Transverse colon (tissue), 4 donors: ENCODE results near the gene CCDC61. TPM values are rescaled to one million over a fixed set of nuclear protein-coding genes. Genes with fewer than 3 reads are reported as not detected.

Source experiments
- DNase-seq: peaks from one replicate; pipeline ENCODE4 v3.0.0-alpha.2; 2019
- H3K27ac ChIP-seq, 4 donors: fragments of 200-600 bp; sonication (generic); 2 replicates each; pipeline ENCODE4 v1.5.1; 2016 to 2018; ENCODE audit warnings: inconsistent platforms in 4 of 4
- H3K27me3 ChIP-seq: fragments of 200-600 bp; sonication (generic); 2 replicates; pipeline ENCODE4 v1.5.1; 2017; ENCODE audit warnings: inconsistent platforms
- H3K36me3 ChIP-seq, 4 donors: fragments of 200-600 bp; sonication (generic); 2 replicates each; pipeline ENCODE4 v1.5.1; 2017 to 2019; ENCODE audit warnings: inconsistent platforms in 4 of 4
- H3K4me1 ChIP-seq, 4 donors: fragments of 200-600 bp; sonication (generic); 2 replicates each; pipeline ENCODE4 v1.5.1; 2017 to 2020; ENCODE audit warnings: inconsistent platforms in 4 of 4
- H3K4me3 ChIP-seq, 4 donors: fragments of 200-600 bp; sonication (generic); 1 replicate in 1 of 4; 2 replicates in 3 of 4; pipeline versions ENCODE4 v1.5.1 to v1.6.1; 2017 to 2019; ENCODE audit warnings: inconsistent platforms in 4 of 4
- H3K9me3 ChIP-seq, 2 donors: fragments of 200-600 bp; sonication (generic); 2 replicates each; pipeline ENCODE4 v1.5.1; 2017 to 2019; ENCODE audit warnings: inconsistent platforms in 2 of 2
- EP300 ChIP-seq: sonication (generic); formaldehyde crosslinking; IDR thresholded peaks from one replicate; pipeline ENCODE4 v1.6.1; 2017; ENCODE audit warnings: antibody characterized with exemption, low read depth
- POLR2A ChIP-seq: fragments of 450-650 bp; IDR thresholded peaks from one replicate; pipeline ENCODE4 v1.6.1; 2016; ENCODE audit warnings: antibody characterized with exemption, mild to moderate bottlenecking, moderate library complexity
- POLR2AphosphoS5 ChIP-seq, 3 donors: sonication (generic); formaldehyde crosslinking; IDR thresholded peaks; one replicate each; pipeline ENCODE4 v1.6.1; 2016; ENCODE audit warnings: antibody characterized with exemption in 3 of 3
- WGBS, 2 donors: methylation state at CpG; one replicate each; pipeline ENCODE4 v1.1.5; 2018; ENCODE audit warnings: low coverage in 1 of 2; 5-methylcytosine and 5-hydroxymethylcytosine counted together
- in situ Hi-C, 4 donors: fragments of 200-750 bp; cut with MboI; loops; one replicate each; pipeline versions ENCODE4 v1.15.0 to v1.15.1; 2017; ENCODE audit warnings: low sequenced_read_pairs in 3 of 4, low pct_ligation_motif_present in 1 of 4, low pct_unique_long_range_greater_than_20kb in 1 of 4
- intact Hi-C: fragments of 100-400 bp; cut with DNase I; formaldehyde crosslinking; loops from one replicate; pipeline ENCODE4 v1.15.1; 2023; ENCODE audit warnings: low total_unique reads
- total RNA-seq, 4 donors: library from RNA; depleted of rRNA; stranded (reverse); fragments of >200 nt; gene quantifications; one replicate each; pipeline ENCODE4 v1.1.0, GENCODE V29; 2016
- TF ChIP-seq, protein P1 (sequence below), 5 experiments: fragments of 200-600 bp in 3 of 5; fragments of 450-650 bp in 2 of 5; sonication (generic) in 3 of 5; IDR thresholded peaks; 1 replicate in 2 of 5; 2 replicates in 3 of 5; pipeline ENCODE4 v1.5.1; 2016 to 2017; ENCODE audit warnings: antibody characterized with exemption in 5 of 5, inconsistent platforms in 3 of 5, mild to moderate bottlenecking in 2 of 5, moderate library complexity in 1 of 5

CCDC61 gene
- total RNA-seq, 4 donors from 2014 or later, result 7.8 to 18.7 (median 10.6) TPM

DNA sequence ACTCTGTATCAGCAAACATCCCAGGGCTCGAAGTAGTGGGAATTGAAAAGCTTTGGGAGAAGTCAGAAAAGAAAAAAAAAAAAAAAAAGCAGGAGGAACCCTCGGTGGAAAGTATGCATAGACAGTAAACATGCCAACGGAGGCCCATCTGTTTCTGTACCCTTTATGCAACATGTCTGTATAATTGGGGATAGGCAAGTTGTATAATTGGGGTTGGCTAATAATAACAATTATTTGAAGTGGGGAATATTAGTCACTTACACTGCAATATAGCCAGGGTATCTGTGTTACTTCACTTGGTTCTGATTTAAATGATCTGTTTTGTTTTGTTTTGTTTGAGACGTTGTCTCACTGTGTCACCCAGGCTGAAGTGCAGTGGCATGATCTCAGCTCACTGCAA, 57.6 kb downstream of the CCDC61 start:
- intact Hi-C loops, result no loop called here
- no peak for TF ChIP-seq EP300
- no peak for TF ChIP-seq POLR2A
- no peak for TF ChIP-seq POLR2AphosphoS5 (IDR thresholded peaks at IDR 0.05)
- TF ChIP-seq, protein P1, sequence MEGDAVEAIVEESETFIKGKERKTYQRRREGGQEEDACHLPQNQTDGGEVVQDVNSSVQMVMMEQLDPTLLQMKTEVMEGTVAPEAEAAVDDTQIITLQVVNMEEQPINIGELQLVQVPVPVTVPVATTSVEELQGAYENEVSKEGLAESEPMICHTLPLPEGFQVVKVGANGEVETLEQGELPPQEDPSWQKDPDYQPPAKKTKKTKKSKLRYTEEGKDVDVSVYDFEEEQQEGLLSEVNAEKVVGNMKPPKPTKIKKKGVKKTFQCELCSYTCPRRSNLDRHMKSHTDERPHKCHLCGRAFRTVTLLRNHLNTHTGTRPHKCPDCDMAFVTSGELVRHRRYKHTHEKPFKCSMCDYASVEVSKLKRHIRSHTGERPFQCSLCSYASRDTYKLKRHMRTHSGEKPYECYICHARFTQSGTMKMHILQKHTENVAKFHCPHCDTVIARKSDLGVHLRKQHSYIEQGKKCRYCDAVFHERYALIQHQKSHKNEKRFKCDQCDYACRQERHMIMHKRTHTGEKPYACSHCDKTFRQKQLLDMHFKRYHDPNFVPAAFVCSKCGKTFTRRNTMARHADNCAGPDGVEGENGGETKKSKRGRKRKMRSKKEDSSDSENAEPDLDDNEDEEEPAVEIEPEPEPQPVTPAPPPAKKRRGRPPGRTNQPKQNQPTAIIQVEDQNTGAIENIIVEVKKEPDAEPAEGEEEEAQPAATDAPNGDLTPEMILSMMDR (IDR thresholded peaks at IDR 0.05), result no peak
- in situ Hi-C loops, result no loop called here

DNA sequence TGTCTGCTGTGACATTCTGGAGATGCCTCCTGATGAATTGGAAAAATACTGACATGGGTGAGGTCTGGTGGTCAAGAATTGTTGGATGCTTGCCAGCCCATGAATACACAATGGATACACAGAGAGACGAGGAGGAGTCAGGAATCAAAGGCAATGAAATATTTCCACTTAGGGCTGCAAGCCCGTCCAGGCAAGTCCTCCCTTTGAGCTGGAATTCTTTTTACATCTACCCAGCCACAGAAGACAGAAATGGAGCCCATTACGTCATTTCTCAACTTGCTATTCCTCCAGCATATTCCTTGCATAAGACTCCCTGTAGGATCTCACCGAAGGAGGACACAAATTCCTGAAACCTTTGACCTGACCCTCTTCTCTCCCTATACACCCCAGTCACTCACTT, 61.3 kb downstream of the CCDC61 start:
- no peak overlapping the region for H3K4me3 ChIP-seq
- DNase-seq, result no peak
- no peak for TF ChIP-seq POLR2A
- TF ChIP-seq, protein P1 (IDR thresholded peaks at IDR 0.05), result no peak
- no peak for TF ChIP-seq POLR2AphosphoS5 (IDR thresholded peaks at IDR 0.05)
- H3K4me1 ChIP-seq, result no peaks in the 10 kb centered on the region
- H3K9me3 ChIP-seq, result peaks cover 0 to 5% of the 10 kb centered on the region in 2 donors
- WGBS, 2 donors, result 47 to 61% methylated on average over 3 to 4 of the region's 4 CpGs
- intact Hi-C loops (no loop called here), in situ Hi-C loops (no loop called here)
- no peak overlapping the region for H3K27ac ChIP-seq
- H3K36me3 ChIP-seq, result no peaks in the 10 kb centered on the region
- peaks cover 42% of the 10 kb centered on the region for H3K27me3 ChIP-seq

More for the DNA sequence above, 57.6 kb downstream of the CCDC61 start:
- 58 to 61% methylated on average over 2 to 4 of the region's 4 CpGs for WGBS, 2 donors
- no peaks in the 10 kb centered on the region for H3K9me3 ChIP-seq
- no peak for DNase-seq
- H3K36me3 ChIP-seq, result no peaks in the 10 kb centered on the region
- no peak overlapping the region for H3K27ac ChIP-seq
- no peaks in the 10 kb centered on the region for H3K4me1 ChIP-seq
- H3K27me3 ChIP-seq, result peaks cover 34% of the 10 kb centered on the region
- no peak overlapping the region for H3K4me3 ChIP-seq

DNA sequence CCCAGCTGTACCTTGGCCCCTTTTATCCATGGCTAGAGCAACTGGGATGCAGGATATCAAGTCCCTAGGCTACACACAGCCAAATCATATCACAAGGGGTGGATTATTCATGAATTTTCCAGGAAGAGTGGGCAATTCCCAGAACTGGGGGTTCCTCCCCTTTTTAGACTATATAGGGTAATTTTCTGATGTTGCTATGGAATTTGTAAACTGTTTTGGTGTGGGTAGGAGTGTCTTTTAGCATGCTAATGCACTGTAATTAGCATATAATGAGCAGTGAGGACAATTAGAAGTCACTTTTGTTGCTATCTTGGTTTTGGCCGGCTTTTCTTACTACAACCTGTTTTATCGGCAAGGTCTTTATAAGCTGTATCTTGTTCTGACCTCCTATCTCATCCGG, 63.5 kb downstream of the CCDC61 start:
- H3K4me1 ChIP-seq, result no peaks in the 10 kb centered on the region
- 95% methylated on average over 3 of the region's 3 CpGs for WGBS, 2 donors
- intact Hi-C loops, result no loop called here
- peaks cover 0 to 5% of the 10 kb centered on the region in 2 donors for H3K9me3 ChIP-seq
- no peak for DNase-seq
- no peak overlapping the region for H3K27ac ChIP-seq
- TF ChIP-seq, protein P1 (IDR thresholded peaks at IDR 0.05), result no peak
- TF ChIP-seq EP300 (no peak), POLR2A (no peak), POLR2AphosphoS5 (IDR thresholded peaks at IDR 0.05) (no peak)
- peaks cover 48% of the 10 kb centered on the region for H3K27me3 ChIP-seq
- in situ Hi-C loops, result no loop called here
- H3K4me3 ChIP-seq, result no peak overlapping the region
- H3K36me3 ChIP-seq, result no peaks in the 10 kb centered on the region

DNA sequence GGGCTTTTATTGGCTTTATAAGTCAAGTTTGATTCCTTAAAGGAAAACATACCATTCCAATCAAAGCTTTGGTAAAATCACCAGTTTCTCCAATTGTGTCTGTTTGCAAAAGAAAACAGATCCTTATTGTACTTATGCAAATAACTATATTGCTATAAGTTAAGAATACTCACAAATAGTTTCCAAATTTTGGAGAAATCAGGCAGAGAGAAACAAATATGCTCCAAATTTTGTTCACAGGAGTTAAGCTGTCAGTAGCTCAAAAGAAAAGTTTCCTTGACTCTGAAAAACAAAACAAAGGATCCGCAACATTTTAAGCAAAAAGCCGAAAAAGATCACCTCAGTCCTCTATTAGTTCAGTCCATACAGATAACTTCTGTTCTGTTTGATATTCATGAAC, 64.7 kb downstream of the CCDC61 start:
- in situ Hi-C loops, result no loop called here
- peaks cover 0 to 5% of the 10 kb centered on the region in 2 donors for H3K9me3 ChIP-seq
- H3K27me3 ChIP-seq, result peaks cover 42% of the 10 kb centered on the region
- H3K4me1 ChIP-seq, result no peaks in the 10 kb centered on the region
- H3K36me3 ChIP-seq, result no peaks in the 10 kb centered on the region
- DNase-seq, result no peak
- WGBS, 2 donors, result 93 to 100% methylated on average over 2 of the region's 2 CpGs
- no peak overlapping the region for H3K27ac ChIP-seq
- TF ChIP-seq EP300, result no peak
- TF ChIP-seq, protein P1 (IDR thresholded peaks at IDR 0.05), result no peak
- TF ChIP-seq POLR2A, result no peak
- TF ChIP-seq POLR2AphosphoS5 (IDR thresholded peaks at IDR 0.05), result no peak
- intact Hi-C loops, result no loop called here
- H3K4me3 ChIP-seq, result no peak overlapping the region
